Loucy (cell line): ENCODE measurements around the gene BTBD6.

Experiments
- CTCF ChIP-seq: fragments of 200-600 bp; sonication (generic); conservative IDR thresholded peaks from 2 replicates; pipeline ENCODE4 v1.5.1; 2014; ENCODE audit warnings: mild to moderate bottlenecking, antibody characterized with exemption, low read length
- EZH2phosphoT487 ChIP-seq: fragments of 200-600 bp; IDR thresholded peaks from 2 replicates; pipeline ENCODE4 v1.6.1; 2018; ENCODE audit warnings: antibody characterized with exemption, mild to moderate bottlenecking, moderate library complexity, borderline replicate concordance

- TF ChIP-seq CTCF (no peak), EZH2phosphoT487 (no peak)
Measured at GRCh38 chr14:105244334-105244733, 4.0 kb upstream of the BTBD6 start.
